GM19043 (cell line): ENCODE measurements around the gene NOTUM.

Source experiments
- ATAC-seq: cut with Tn5 transposase; IDR thresholded peaks from one replicate; pipeline ENCODE4 v1.9.1; 2021; ENCODE audit warnings: low read depth; ENCODE audit not compliant: unreplicated experiment

The NOTUM gene

GRCh38 chr17:81912441-81913309, 48.3 kb downstream of the NOTUM start:
- no peak for ATAC-seq

- no peak for ATAC-seq
These were observed 49.0 kb downstream of the NOTUM start for GRCh38 chr17:81911969-81912368.

- ATAC-seq = peak; percentile 65
These were observed 49.6 kb downstream of the NOTUM start, which contains the start of gene PCYT2 for GRCh38 chr17:81911277-81911961. Gene PCYT2 (minus strand): TSS chr17:81911399. CDS start chr17:81911355, 44 bp downstream.

- ATAC-seq = peak; percentile 16
These were observed 50.1 kb downstream of the NOTUM start for GRCh38 chr17:81910840-81911276.

GRCh38 chr17:81909966-81910839, 50.8 kb downstream of the NOTUM start:
- no peak for ATAC-seq

GRCh38 chr17:81909231-81909630, 51.8 kb downstream of the NOTUM start:
- no peak for ATAC-seq

- no peak for ATAC-seq
These were observed 52.2 kb downstream of the NOTUM start for GRCh38 chr17:81908793-81909192.

GRCh38 chr17:81907219-81908145, 53.5 kb downstream of the NOTUM start:
- no peak for ATAC-seq

GRCh38 chr17:81906476-81907218, 54.3 kb downstream of the NOTUM start:
- ATAC-seq = no peak

GRCh38 chr17:81905993-81906392, 55.0 kb downstream of the NOTUM start:
- no peak for ATAC-seq

GRCh38 chr17:81905424-81905875, 55.5 kb downstream of the NOTUM start:
- ATAC-seq = no peak

- ATAC-seq = no peak
These were observed 56.2 kb downstream of the NOTUM start for GRCh38 chr17:81904600-81905423.

GRCh38 chr17:81903896-81904599, 56.9 kb downstream of the NOTUM start:
- no peak for ATAC-seq

GRCh38 chr17:81903415-81903831, 57.6 kb downstream of the NOTUM start:
- ATAC-seq = no peak

- ATAC-seq = no peak
These were observed 58.2 kb downstream of the NOTUM start for GRCh38 chr17:81902653-81903414.
